Panc1 (cell line): ENCODE measurements around the gene RIC8B.

ENCODE experiments used
- CTCF ChIP-seq: fragments of 450-650 bp; IDR thresholded peaks from 2 replicates; pipeline ENCODE4 v1.5.1; 2017; ENCODE audit warnings: mild to moderate bottlenecking
- POLR2AphosphoS5 ChIP-seq: IDR thresholded peaks from 2 replicates; pipeline ENCODE4 v1.6.1; 2012; ENCODE audit warnings: mild to moderate bottlenecking, low read depth, low read length, moderate library complexity
- REST ChIP-seq, 2 experiments: IDR thresholded peaks; 2 replicates each; pipeline ENCODE4 v1.6.1; 2011 to 2012; ENCODE audit warnings: low read depth in 2 of 2, control low read depth in 1 of 2, low read length in 1 of 2, mild to moderate bottlenecking in 1 of 2, moderate library complexity in 1 of 2; ENCODE audit not compliant: insufficient read depth in 1 of 2
- SIN3A ChIP-seq: IDR thresholded peaks from 2 replicates; pipeline ENCODE4 v1.6.1; 2012; ENCODE audit warnings: low read depth, mild to moderate bottlenecking, low read length, moderate library complexity, borderline replicate concordance; ENCODE audit not compliant: insufficient read depth
- TCF7L2 ChIP-seq: IDR thresholded peaks from 2 replicates; pipeline ENCODE4 v1.6.1; 2011; ENCODE audit warnings: mild to moderate bottlenecking, low read depth, low read length, inconsistent platforms

- TF ChIP-seq CTCF (no peak), REST (IDR thresholded peaks at IDR 0.05; ENCODE audit: insufficient read depth in 1 of 2, low read depth in 2 of 2, low read length in 1 of 2) (no peak), TCF7L2 (no peak), POLR2AphosphoS5 (no peak), SIN3A (no peak)
Observed at GRCh38 chr12:106885026-106885425, 110.5 kb downstream of the RIC8B start.
